SH-SY5Y (cell line): ENCODE results near the gene TXNRD3.

Experiments used
- GATA2 ChIP-seq: IDR thresholded peaks from 2 replicates; pipeline ENCODE4 v1.6.1; 2011; ENCODE audit warnings: mild to moderate bottlenecking, low read depth, low read length
- GATA3 ChIP-seq: IDR thresholded peaks from 2 replicates; pipeline ENCODE4 v1.6.1; 2011; ENCODE audit warnings: low read depth, mild to moderate bottlenecking, low read length, moderate library complexity

The TXNRD3 gene

GRCh38 chr3:126665959-126666657 lies 11.2 kb upstream of the TXNRD3 start:
- TF ChIP-seq GATA2 (no peak), GATA3 (no peak)

DNA sequence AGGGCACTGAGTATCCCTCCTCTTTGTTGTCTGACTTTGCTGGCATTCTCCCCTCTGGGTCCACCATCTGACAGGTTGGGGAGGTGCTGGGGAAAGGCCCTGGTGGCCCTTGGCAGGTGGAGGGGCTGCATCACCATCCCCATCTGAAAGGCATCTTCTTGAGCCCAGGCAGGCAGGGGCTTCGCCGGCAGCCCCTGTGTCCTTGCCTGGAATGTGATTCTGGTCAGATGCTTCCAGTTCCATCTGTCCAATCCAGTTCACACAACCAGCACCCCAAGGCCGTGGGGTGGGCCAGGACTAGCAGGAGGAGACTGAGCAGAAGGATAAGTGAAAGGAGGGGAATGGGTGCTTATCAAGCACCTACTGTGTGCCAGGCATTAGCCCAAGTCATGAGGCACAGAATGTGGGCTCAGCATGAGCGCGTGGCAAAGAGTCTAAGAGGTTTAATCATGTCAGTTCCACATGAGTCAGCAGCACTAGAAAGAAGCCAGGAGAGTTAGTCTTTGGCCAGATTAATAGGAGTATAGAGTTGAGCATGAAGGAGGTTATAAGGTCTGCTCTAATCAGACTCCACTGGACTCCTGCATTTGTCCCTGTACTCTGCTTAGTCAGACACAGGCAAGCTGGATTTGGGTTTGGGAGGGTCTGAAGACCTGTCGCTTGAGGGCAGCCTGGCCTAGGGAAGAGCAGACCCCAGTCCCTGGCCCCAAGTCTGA lies 10.5 kb upstream of the TXNRD3 start:
- TF ChIP-seq GATA3 (no peak), GATA2 (no peak)

DNA sequence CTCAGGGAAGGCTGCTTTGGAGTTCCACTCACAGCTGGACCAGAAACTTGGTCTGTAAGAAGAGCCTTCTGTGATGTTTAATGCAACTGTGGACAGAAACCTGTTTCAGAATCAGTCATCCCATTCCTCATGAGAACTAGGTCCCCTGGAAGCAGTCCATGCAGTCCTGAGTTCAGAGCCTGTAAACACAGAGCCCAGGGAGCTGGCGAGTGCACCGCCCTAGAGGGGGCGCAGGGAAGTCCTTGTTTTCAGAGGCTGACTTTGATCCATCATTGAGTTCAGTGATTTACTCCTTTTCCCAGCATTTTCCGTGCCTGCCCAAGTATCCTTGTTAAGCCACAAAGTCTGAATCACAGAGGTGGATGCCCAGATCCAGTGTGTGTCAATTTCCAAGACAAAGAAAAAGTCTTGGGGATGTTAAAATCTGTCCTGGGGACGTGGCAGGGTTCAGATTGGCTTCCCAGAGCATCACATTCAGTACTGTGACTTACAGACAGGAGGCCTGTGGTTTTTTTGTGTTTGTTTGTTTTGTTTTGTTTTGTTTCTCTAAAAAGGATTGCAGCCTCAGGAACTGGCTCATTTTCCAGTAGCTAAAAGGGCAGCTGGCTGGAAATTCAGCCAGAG lies 9.8 kb upstream of the TXNRD3 start:
- no peak for TF ChIP-seq GATA3
- TF ChIP-seq GATA2: no peak

- no peak for TF ChIP-seq GATA2
- TF ChIP-seq GATA3: no peak
These were observed 8.8 kb upstream of the TXNRD3 start for GRCh38 chr3:126663750-126664149.

- TF ChIP-seq GATA3 (no peak), GATA2 (no peak)
These were observed 8.3 kb upstream of the TXNRD3 start for GRCh38 chr3:126663257-126663656.

DNA sequence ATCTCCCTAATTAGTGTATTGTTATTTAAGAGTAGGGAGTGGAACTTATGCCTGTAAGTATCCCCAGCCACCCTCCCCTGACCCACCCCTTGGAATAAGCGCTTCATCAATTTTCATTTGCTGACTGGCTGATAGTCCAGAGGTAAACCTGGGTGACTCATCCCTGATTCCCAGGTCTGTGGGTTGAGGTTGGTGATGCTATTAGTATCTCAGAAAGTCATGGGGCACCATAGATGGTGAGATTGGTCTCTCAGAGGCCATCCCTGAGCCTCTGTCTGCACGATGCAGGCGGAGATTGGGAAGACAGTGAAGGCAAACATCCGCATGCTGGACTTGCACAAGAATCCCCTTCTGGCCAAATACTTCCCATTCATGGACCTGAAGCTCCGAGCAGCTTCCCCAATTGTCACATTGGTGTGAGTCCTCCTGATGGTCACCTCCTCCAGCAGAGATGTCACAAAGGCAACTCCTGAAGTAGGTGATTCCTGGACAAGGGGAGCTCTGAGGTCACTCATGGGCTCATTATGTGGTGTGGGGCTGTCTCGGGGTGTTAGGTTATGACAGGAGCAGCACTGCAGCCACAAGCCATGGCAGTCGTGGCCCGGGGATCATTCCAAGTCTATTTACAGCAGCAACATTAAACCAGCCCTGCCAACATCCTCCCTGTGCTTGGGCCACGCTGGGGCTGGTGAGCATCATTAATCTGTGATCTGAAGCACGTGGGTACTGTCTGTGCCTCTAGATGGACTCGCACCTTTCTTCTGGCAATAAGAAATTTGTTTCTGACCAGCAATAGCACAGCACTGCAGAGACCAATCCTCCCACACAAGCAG lies 6.8 kb upstream of the TXNRD3 start:
- TF ChIP-seq GATA2: no peak
- TF ChIP-seq GATA3: no peak

- no peak for TF ChIP-seq GATA2
- TF ChIP-seq GATA3: no peak
These were observed 5.3 kb upstream of the TXNRD3 start for GRCh38 chr3:126659915-126660886.

- no peak for TF ChIP-seq GATA3
- no peak for TF ChIP-seq GATA2
These were observed 3.7 kb upstream of the TXNRD3 start for GRCh38 chr3:126658584-126658983.

GRCh38 chr3:126657901-126658300 lies 3.0 kb upstream of the TXNRD3 start:
- TF ChIP-seq GATA3 (no peak), GATA2 (no peak)

- no peak for TF ChIP-seq GATA2
- TF ChIP-seq GATA3: no peak
These were observed 1.6 kb upstream of the TXNRD3 start for GRCh38 chr3:126656371-126657134.

DNA sequence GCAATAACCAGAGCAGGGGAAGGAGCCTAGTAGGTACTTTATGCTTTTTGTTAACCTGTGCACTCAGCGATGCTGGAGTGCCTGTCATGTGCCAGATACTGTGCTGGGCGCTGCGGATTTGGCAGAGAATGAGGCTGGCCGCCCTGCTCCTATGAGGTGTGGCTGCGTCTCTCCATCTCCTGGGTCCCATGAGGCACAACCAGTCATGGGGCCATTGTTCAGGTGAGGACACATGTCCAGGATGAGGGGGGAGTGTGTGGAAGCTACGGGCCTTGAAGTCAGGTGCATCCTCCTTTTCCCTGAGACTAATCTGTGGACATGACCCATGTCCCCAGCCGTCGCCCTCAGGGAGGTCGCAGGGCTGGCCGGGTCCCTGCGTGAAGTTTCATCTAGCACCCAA lies 963 bp upstream of the TXNRD3 start:
- TF ChIP-seq GATA2: no peak
- no peak for TF ChIP-seq GATA3

DNA sequence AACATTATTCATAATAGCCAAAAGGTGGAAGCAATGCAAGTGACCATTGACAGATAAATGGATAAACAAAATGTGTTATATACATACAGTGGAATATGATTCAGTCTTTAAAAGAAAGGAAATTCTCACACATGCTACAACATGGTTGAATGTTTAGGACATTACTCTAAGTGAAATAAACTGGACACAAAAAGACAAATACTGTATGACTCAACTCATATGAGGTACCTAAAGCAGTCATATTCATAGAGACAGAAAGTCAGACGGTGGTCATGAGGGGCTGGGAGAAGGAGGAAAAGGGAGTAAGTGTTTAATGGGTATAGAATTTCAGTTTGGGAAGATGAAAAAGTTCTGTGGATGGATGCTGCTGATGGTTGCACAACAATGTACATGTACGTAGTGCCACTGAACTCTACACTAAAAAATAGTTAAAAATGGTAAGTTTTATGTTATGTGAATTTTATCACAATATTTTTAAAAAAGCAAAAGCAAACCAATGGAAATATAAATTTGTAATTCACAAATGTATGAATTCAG lies 5.3 kb downstream of the TXNRD3 start:
- no peak for TF ChIP-seq GATA2
- no peak for TF ChIP-seq GATA3
